Skeletal muscle satellite cell (primary cell): Measurements from ENCODE around the gene GPD1L.

Experiments
- H3K27me3 ChIP-seq: 2 replicates; pipeline ENCODE4 v1.7.0; 2013; ENCODE audit warnings: low read length; ENCODE audit not compliant: control insufficient read depth, insufficient read depth
- H3K36me3 ChIP-seq: 2 replicates; pipeline ENCODE4 v1.7.0; 2013; ENCODE audit warnings: mild to moderate bottlenecking, control low read depth, low read length; ENCODE audit not compliant: insufficient read depth
- H3K4me1 ChIP-seq: 2 replicates; pipeline ENCODE4 v1.7.0; 2013; ENCODE audit warnings: low read length; ENCODE audit not compliant: control insufficient read depth, insufficient read depth
- H3K4me2 ChIP-seq: 2 replicates; pipeline ENCODE4 v1.7.0; 2013; ENCODE audit warnings: mild to moderate bottlenecking, low read length
- H3K4me3 ChIP-seq: 2 replicates; pipeline ENCODE4 v1.7.0; 2013; ENCODE audit warnings: low read length
- H3K9ac ChIP-seq: 2 replicates; pipeline ENCODE4 v1.7.0; 2013; ENCODE audit warnings: mild to moderate bottlenecking, low read depth, low read length, moderate library complexity
- H3K9me3 ChIP-seq: replicated peaks from 2 replicates; pipeline ENCODE4 v1.7.0; 2013; ENCODE audit warnings: mild to moderate bottlenecking, control low read depth, low read length

The GPD1L gene

DNA sequence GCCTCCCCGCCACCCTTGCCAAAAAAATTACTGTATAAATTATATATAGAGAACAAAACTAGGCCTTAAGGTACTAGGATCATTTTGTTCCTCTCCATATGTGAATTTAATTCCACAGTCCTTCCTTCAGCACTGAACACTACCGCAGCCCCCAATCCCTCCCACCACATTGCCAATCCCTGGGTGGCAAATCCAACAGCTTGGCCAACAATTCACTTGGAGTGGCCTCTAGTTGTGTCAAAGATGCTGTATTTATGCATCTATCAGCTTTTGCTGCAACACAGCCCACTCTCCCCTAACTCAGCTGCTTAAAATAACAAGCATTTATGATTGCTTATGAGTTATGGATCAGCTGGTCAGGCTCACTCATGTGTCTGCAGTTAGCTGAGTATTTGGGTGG is 18.6 kb downstream of the GPD1L start:
- no peaks in the 10 kb centered on the region for H3K4me1 ChIP-seq
- no peaks in the 10 kb centered on the region for H3K36me3 ChIP-seq
- H3K4me3 ChIP-seq = no peak overlapping the region
- no peaks in the 10 kb centered on the region for H3K9me3 ChIP-seq
- no peaks in the 10 kb centered on the region for H3K27me3 ChIP-seq
- H3K4me2 ChIP-seq = no peak overlapping the region
- H3K9ac ChIP-seq = no peak overlapping the region

DNA sequence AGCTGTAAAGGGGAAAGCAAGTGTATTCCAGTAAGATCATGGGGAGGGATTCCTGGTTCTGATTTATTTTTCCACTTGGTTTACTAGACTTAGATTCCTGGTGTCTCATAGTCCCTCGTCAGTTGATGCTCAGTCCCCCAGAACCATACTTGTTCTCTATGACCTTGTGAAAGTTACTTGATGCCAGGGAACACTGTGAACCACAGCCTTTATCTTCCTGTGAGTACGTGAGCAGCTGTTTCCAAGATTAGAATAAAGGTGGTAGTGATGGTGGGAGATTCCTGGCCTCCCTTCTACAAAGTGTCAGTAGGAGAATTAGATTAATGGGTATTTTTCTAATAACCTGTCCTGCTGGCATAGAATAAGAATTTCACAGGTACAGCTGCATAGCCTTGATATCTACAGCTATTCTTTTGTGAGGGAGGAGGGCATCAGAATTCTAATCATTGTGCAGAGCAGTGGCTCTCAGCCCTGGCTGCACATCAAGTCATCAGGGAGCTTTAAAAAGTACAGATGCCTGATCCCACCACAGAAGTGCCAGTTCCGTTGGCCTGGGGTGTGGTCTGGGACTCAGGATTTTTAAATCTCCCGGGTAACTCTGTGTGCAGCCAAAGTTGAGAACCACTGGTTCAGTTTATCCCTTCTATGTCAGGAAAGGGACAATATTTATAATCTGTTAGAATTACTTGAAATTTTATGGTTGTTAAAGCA is 20.0 kb downstream of the GPD1L start:
- Histone ChIP-seq H3K9ac (no peak overlapping the region), H3K9me3 (no peaks in the 10 kb centered on the region), H3K4me2 (no peak overlapping the region), H3K27me3 (no peaks in the 10 kb centered on the region), H3K4me3 (no peak overlapping the region), H3K4me1 (no peaks in the 10 kb centered on the region), H3K36me3 (no peaks in the 10 kb centered on the region)

GRCh38 chr3:32127219-32127826 is 20.9 kb downstream of the GPD1L start:
- H3K4me1 ChIP-seq = no peaks in the 10 kb centered on the region
- H3K4me3 ChIP-seq = no peak overlapping the region
- no peak overlapping the region for H3K4me2 ChIP-seq
- no peaks in the 10 kb centered on the region for H3K27me3 ChIP-seq
- H3K36me3 ChIP-seq = no peaks in the 10 kb centered on the region
- H3K9me3 ChIP-seq = no peaks in the 10 kb centered on the region
- no peak overlapping the region for H3K9ac ChIP-seq

DNA sequence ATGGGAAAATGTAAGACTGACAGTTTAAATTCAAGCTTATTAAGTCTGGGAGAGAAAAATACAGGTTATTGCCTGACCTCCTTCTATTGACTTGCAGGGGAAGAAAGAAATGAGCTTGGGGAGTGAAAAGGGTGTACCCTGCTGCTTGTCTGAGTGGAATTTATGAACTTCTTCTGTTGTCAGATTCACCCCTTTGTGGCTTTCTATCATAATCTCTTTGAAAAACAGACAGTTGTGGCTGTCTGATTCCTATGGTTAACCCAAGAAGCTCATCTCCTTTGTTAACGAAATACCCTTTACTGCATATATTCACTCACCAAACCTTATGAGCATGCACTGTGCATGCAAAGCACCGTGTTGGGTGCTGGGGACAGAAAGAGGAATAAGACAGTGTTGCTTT is 22.5 kb downstream of the GPD1L start:
- Histone ChIP-seq H3K9ac (no peak overlapping the region), H3K36me3 (no peaks in the 10 kb centered on the region), H3K9me3 (no peaks in the 10 kb centered on the region), H3K4me1 (no peaks in the 10 kb centered on the region), H3K27me3 (no peaks in the 10 kb centered on the region), H3K4me2 (no peak overlapping the region), H3K4me3 (no peak overlapping the region)

DNA sequence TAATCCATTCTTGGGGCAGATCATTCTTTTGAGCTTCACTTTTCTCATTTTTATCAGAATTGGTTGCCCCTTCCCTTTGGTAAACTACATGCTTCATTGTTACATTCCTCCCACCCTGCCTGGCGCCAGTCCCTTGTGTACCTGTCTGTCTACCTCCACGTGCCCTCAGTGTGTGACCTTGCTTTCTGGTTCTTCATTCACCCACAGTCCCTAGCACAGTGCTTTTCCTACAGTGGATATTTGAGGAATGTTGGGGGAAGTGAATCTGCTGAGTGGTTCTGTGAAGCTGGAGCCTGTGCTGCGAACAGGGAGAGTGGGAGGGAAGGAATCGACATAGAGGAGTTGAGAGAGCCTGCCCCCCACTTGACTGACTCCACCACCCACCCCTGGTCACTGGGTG is 23.4 kb downstream of the GPD1L start:
- no peaks in the 10 kb centered on the region for H3K27me3 ChIP-seq
- H3K4me2 ChIP-seq = no peak overlapping the region
- no peak overlapping the region for H3K9ac ChIP-seq
- H3K36me3 ChIP-seq = no peaks in the 10 kb centered on the region
- no peak overlapping the region for H3K4me3 ChIP-seq
- no peaks in the 10 kb centered on the region for H3K9me3 ChIP-seq
- no peaks in the 10 kb centered on the region for H3K4me1 ChIP-seq

DNA sequence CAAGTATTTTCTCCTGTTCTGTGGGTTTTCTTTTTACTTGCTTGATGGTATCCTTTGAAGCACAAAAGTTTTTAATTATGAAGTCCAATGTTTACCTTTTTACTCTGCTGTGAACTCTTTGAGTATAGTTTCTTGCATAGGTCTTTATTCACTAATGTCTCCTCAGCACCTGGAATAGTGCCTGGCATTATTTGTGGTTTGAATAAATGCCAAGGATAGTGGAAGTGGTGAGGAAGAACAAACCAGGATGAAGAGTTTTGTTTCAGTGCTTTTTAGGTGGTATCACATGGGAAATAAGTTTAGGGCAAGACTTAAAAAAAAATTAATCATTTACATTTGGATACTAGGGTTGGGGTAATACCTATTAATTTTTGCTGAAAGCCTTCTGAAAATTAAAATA is 25.7 kb downstream of the GPD1L start:
- H3K9me3 ChIP-seq = no peaks in the 10 kb centered on the region
- H3K36me3 ChIP-seq = no peaks in the 10 kb centered on the region
- H3K9ac ChIP-seq = no peak overlapping the region
- H3K4me2 ChIP-seq = no peak overlapping the region
- no peaks in the 10 kb centered on the region for H3K4me1 ChIP-seq
- no peaks in the 10 kb centered on the region for H3K27me3 ChIP-seq
- no peak overlapping the region for H3K4me3 ChIP-seq

GRCh38 chr3:32132706-32133105 is 26.3 kb downstream of the GPD1L start:
- no peak overlapping the region for H3K4me3 ChIP-seq
- no peaks in the 10 kb centered on the region for H3K9me3 ChIP-seq
- no peaks in the 10 kb centered on the region for H3K4me1 ChIP-seq
- H3K4me2 ChIP-seq = no peak overlapping the region
- no peaks in the 10 kb centered on the region for H3K27me3 ChIP-seq
- no peak overlapping the region for H3K9ac ChIP-seq
- no peaks in the 10 kb centered on the region for H3K36me3 ChIP-seq

GRCh38 chr3:32136703-32137102 is 30.3 kb downstream of the GPD1L start:
- Histone ChIP-seq H3K4me2 (no peak overlapping the region), H3K27me3 (no peaks in the 10 kb centered on the region), H3K9ac (no peak overlapping the region), H3K9me3 (no peaks in the 10 kb centered on the region), H3K36me3 (no peaks in the 10 kb centered on the region), H3K4me1 (no peaks in the 10 kb centered on the region), H3K4me3 (no peak overlapping the region)

DNA sequence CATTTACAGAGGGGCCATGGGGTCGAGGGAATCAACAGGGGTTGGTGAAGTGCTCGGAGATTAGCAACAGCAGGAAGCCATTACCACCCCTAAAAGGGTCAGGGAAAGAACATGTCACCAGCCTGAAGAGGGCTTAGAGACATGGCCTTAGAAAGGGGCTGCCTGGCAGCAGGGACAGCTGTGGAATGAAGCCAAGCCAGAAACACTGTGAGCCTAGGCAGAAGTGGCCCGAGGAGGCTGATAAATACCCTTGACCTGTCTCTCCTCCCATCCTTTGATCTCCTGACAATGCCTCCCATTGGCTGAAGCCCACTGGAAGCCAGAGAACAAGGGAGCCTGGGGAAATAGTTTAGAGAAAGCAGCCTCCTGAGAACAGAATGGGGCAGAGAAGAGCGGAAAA is 31.4 kb downstream of the GPD1L start:
- no peaks in the 10 kb centered on the region for H3K4me1 ChIP-seq
- H3K4me2 ChIP-seq = no peak overlapping the region
- no peaks in the 10 kb centered on the region for H3K27me3 ChIP-seq
- no peaks in the 10 kb centered on the region for H3K36me3 ChIP-seq
- H3K9ac ChIP-seq = no peak overlapping the region
- H3K4me3 ChIP-seq = no peak overlapping the region
- H3K9me3 ChIP-seq = no peaks in the 10 kb centered on the region

DNA sequence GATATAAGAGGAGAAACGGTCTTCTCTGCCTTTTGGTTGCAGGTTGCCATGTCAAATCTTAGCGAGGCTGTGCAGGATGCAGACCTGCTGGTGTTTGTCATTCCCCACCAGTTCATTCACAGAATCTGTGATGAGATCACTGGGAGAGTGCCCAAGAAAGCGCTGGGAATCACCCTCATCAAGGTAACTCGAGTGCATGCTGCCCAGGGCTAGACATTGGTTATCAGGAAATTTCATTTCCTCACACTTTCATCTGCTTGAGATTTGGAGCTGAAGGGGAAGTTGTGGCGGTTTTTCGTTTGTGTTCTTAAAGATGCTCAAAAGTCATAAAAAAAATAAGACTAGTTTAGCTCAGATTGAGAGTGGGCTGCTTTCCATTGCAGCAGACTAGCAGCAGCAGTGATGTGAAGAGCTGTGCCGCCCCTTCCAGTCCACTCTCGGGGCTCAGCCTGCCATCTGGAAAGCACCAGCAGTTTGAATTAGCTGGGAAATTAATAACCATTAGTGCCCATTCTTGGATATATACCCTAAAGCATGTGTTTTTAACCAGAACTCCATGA is 32.2 kb downstream of the GPD1L start:
- Histone ChIP-seq H3K4me1 (no peaks in the 10 kb centered on the region), H3K9me3 (no peaks in the 10 kb centered on the region), H3K9ac (no peak overlapping the region), H3K36me3 (no peaks in the 10 kb centered on the region), H3K4me2 (no peak overlapping the region), H3K27me3 (no peaks in the 10 kb centered on the region), H3K4me3 (no peak overlapping the region)

DNA sequence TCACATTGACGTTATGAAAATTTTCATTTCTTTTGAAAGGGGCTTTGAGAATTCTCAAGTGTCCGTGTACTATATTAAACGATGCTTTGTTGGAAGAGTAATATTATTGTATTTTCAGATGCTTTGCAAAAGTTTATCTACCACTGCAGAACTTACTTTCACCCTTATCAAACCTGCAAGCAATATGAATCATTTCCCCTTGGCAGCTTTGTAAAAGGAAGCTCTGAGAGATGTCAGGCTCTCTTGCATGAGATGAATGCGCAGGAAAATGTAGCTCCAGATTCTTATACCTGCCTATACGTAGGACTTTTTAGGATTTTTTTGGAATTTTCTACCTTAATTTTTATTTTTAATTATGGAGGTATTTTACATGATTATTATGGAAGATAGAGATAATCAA is 34.5 kb downstream of the GPD1L start:
- Histone ChIP-seq H3K36me3 (no peaks in the 10 kb centered on the region), H3K27me3 (no peaks in the 10 kb centered on the region), H3K4me2 (no peak overlapping the region), H3K4me3 (no peak overlapping the region), H3K9ac (no peak overlapping the region), H3K9me3 (no peaks in the 10 kb centered on the region), H3K4me1 (peaks cover 5% of the 10 kb centered on the region)
